ENCODE measurements around the gene CYP11A1. TPM values are rescaled to one million over a fixed set of nuclear protein-coding genes. Genes with fewer than 3 reads are reported as not detected.
"Not testable (repeated sequence)": the region's sequence is repeated elsewhere in the genome, so short reads cannot be mapped to it uniquely, and the experiment has no call there.

The CYP11A1 gene
- total RNA-seq, 1 experiment from 2014 or later = not detected

DNA sequence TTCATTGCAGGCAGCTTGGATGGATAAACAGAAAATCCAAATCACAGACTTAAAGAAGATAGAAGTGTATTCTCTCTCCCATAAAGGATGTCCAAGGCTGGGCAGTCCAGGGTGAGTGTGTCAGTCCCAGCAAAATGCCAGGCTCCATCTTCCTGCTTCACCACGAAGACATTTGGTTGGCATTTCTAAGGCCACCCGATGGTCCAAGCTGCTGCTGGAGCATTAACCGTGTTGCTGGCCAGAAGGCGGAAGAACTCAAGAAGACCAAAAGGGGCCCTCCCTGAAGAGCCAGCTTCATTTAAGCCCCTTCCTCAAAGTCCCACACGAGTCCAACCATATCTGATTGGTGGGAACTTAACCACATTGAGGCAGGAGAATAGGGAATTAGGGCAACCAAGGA, 3.0 kb upstream of the CYP11A1 start:
- peaks cover 20% of the 10 kb centered on the region for H3K4me1 ChIP-seq (ENCODE audit: low read length)

DNA sequence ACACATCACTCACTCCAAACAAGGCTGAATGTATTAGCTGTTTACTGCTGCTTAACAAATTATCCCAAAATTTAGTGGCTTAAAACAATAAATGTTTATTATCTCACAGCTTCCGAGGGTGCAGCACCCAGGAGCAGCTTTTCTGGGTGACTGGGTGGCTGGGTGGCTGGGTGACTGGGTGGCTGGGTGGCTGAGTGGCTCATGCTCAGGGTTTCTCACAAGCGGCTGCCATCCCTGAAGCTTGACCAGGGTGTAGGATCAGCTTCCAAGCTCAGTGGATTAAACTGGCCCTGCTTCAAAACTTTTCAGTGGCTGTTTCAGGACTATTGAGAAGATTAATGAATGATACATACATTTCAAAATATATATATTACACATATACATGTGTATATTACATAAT, 2.3 kb upstream of the CYP11A1 start:
- no peak overlapping the region for H3K9ac ChIP-seq (ENCODE audit: low read length)
- peaks cover 16% of the 10 kb centered on the region for H3K4me1 ChIP-seq (ENCODE audit: low read length)
- no peaks in the 10 kb centered on the region for H3K27me3 ChIP-seq (ENCODE audit: low read length)
- DNase-seq = no peak
- no peaks in the 10 kb centered on the region for H3K9me2 ChIP-seq (replicated peaks; ENCODE audit: insufficient read depth, low read length)
- no peaks in the 10 kb centered on the region for H3K79me2 ChIP-seq (ENCODE audit: low read length)
- no peak overlapping the region for H3K27ac ChIP-seq (ENCODE audit: low read length)
- no peaks in the 10 kb centered on the region for H3K9me3 ChIP-seq (ENCODE audit: low read length)
- H3K4me3 ChIP-seq (ENCODE audit: low read length) = no peak overlapping the region
- no peak overlapping the region for H3K4me2 ChIP-seq (ENCODE audit: low read depth, low read length, poor library complexity, severe bottlenecking)
- no peaks in the 10 kb centered on the region for H4K20me1 ChIP-seq (ENCODE audit: insufficient read depth, low read depth, low read length)
- H2AFZ ChIP-seq (ENCODE audit: low read length) = no peak overlapping the region
- no peaks in the 10 kb centered on the region for H3K36me3 ChIP-seq (ENCODE audit: insufficient read depth, low read length)

More for the DNA sequence above, 3.0 kb upstream of the CYP11A1 start:
- Histone ChIP-seq H3K79me2 (ENCODE audit: low read length) (no peaks in the 10 kb centered on the region), H3K36me3 (ENCODE audit: insufficient read depth, low read length) (no peaks in the 10 kb centered on the region), H3K4me3 (ENCODE audit: low read length) (no peak overlapping the region), H3K4me2 (ENCODE audit: low read depth, low read length, poor library complexity, severe bottlenecking) (no peak overlapping the region), H3K27me3 (ENCODE audit: low read length) (no peaks in the 10 kb centered on the region), H2AFZ (ENCODE audit: low read length) (no peak overlapping the region), H3K27ac (ENCODE audit: low read length) (no peak overlapping the region), H3K9me3 (ENCODE audit: low read length) (no peaks in the 10 kb centered on the region), H3K9me2 (replicated peaks; ENCODE audit: insufficient read depth, low read length) (no peaks in the 10 kb centered on the region), H4K20me1 (ENCODE audit: insufficient read depth, low read depth, low read length) (no peaks in the 10 kb centered on the region), H3K9ac (ENCODE audit: low read length) (no peak overlapping the region)
- DNase-seq = no peak

DNA sequence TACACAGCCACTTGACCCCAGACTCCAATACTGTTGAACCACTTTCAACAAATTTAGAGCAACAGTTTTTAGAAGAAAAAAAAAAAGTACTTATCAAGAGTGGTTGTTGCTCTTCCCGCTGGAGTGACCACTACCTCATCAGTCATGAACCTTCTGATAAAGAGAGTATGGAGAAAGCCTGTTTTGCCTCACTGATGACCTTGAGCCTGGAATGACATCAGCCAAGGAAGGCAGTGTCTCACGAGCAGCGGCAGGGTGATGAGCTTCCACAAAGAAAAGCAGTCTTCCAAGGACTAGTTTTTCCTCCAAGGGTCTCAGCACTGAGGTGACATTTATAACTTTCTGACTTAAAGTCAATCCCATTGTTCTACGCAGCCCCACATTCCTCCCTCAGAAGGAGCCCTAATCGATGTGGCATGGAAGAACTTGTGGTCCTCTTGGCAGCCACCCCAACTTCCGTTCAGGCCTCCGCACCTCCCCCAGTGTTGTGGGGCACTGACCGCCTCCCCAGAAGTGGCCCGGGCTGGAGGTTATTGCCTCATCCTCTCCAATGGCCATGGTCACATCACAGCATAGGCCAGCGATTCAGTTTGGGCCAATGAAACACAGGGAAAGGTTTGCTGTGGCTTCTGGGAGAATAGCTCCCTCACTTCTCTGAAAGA, 1.8 kb upstream of the CYP11A1 start:
- DNase-seq = no peak
- Histone ChIP-seq H3K4me2 (ENCODE audit: low read depth, low read length, poor library complexity, severe bottlenecking) (no peak overlapping the region), H3K79me2 (ENCODE audit: low read length) (no peaks in the 10 kb centered on the region), H3K27me3 (ENCODE audit: low read length) (no peaks in the 10 kb centered on the region), H4K20me1 (ENCODE audit: insufficient read depth, low read depth, low read length) (no peaks in the 10 kb centered on the region), H2AFZ (ENCODE audit: low read length) (no peak overlapping the region), H3K9ac (ENCODE audit: low read length) (no peak overlapping the region), H3K27ac (ENCODE audit: low read length) (no peak overlapping the region), H3K9me3 (ENCODE audit: low read length) (no peaks in the 10 kb centered on the region), H3K36me3 (ENCODE audit: insufficient read depth, low read length) (no peaks in the 10 kb centered on the region), H3K4me1 (ENCODE audit: low read length) (peaks cover 11% of the 10 kb centered on the region), H3K9me2 (replicated peaks; ENCODE audit: insufficient read depth, low read length) (no peaks in the 10 kb centered on the region), H3K4me3 (ENCODE audit: low read length) (no peak overlapping the region)

DNA sequence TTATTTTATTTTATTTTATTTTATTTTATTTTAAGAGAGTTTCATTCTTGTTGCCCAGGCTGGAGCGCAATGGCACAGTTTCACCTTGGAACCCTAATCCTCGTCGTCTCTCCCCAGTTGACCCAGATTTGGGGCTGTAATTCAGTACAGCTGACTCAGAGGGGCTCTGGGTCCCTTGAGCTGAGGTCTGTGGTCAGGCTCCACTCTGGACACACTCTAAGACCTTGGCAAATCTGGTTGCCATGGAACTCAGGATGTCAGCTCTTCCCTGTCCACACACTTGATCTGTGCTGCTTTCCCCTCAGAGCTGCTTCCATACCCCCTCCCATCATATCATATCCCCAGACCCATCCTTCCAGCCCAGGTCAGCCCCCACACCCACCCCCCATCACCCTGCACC, 675 bp upstream of the CYP11A1 start:
- no peak overlapping the region for H3K27ac ChIP-seq (ENCODE audit: low read length)
- no peak overlapping the region for H3K4me2 ChIP-seq (ENCODE audit: low read depth, low read length, poor library complexity, severe bottlenecking)
- no peak overlapping the region for H3K4me3 ChIP-seq (ENCODE audit: low read length)
- no peaks in the 10 kb centered on the region for H3K79me2 ChIP-seq (ENCODE audit: low read length)
- peaks cover under 1% of the 10 kb centered on the region for H3K4me1 ChIP-seq (ENCODE audit: low read length)
- no peak overlapping the region for H2AFZ ChIP-seq (ENCODE audit: low read length)
- H3K9me2 ChIP-seq (replicated peaks; ENCODE audit: insufficient read depth, low read length) = no peaks in the 10 kb centered on the region
- H3K9ac ChIP-seq (ENCODE audit: low read length) = no peak overlapping the region
- H3K36me3 ChIP-seq (ENCODE audit: insufficient read depth, low read length) = no peaks in the 10 kb centered on the region
- no peaks in the 10 kb centered on the region for H3K9me3 ChIP-seq (ENCODE audit: low read length)
- no peaks in the 10 kb centered on the region for H4K20me1 ChIP-seq (ENCODE audit: insufficient read depth, low read depth, low read length)
- DNase-seq = no peak
- H3K27me3 ChIP-seq (ENCODE audit: low read length) = no peaks in the 10 kb centered on the region

DNA sequence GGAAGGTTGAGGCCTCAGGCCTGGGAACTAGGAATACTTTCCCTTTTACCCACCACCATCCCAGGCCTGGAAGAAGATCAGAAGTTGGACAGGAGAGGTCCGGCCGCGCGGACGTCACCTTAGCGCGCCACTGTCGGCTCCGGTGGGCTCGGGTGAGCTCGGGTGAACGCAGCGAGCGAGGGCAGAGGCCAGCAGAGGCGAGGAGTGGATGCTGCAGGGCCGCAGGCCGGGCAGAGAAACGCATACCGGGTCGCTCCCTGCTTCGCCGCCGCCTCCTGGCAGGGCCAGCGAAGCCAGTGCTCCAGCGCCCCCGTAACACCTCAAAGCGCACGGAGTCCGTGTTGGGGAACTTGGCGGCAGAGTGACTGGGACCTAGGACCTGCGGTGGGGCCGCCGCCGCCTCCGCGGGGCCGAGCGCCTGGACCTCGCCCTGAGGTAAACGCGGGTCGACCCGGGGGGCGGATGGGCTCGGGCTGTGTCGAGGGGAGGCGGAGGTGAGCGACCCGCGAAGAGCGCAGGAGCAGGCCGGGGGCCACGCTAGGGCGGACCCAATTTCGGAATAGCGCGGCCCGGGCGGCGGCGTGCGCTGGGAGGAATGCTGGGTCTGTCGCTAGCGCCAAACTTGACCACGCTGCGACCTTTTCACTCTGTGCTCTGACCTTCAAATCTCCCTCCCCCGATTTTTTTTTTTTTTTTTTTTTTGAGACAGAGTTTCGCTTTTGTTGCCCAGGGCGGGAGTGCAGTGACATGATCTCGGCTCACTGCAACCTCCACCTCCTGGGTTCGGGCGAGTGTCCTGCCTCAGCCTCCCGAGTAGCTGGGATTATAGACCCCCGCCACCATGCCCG, 1.6 kb downstream of the CYP11A1 start:
- H2AFZ ChIP-seq (ENCODE audit: low read length) = no peak overlapping the region
- no peaks in the 10 kb centered on the region for H3K9me2 ChIP-seq (replicated peaks; ENCODE audit: insufficient read depth, low read length)
- H3K4me1 ChIP-seq (ENCODE audit: low read length) = no peaks in the 10 kb centered on the region
- H3K27ac ChIP-seq (ENCODE audit: low read length) = no peak overlapping the region
- no peaks in the 10 kb centered on the region for H3K36me3 ChIP-seq (ENCODE audit: insufficient read depth, low read length)
- no peak overlapping the region for H3K4me2 ChIP-seq (ENCODE audit: low read depth, low read length, poor library complexity, severe bottlenecking)
- DNase-seq = no peak
- no peaks in the 10 kb centered on the region for H4K20me1 ChIP-seq (ENCODE audit: insufficient read depth, low read depth, low read length)
- no peaks in the 10 kb centered on the region for H3K79me2 ChIP-seq (ENCODE audit: low read length)
- H3K27me3 ChIP-seq (ENCODE audit: low read length) = no peaks in the 10 kb centered on the region
- H3K9me3 ChIP-seq (ENCODE audit: low read length) = no peaks in the 10 kb centered on the region
- no peak overlapping the region for H3K9ac ChIP-seq (ENCODE audit: low read length)
- H3K4me3 ChIP-seq (ENCODE audit: low read length) = no peak overlapping the region

DNA sequence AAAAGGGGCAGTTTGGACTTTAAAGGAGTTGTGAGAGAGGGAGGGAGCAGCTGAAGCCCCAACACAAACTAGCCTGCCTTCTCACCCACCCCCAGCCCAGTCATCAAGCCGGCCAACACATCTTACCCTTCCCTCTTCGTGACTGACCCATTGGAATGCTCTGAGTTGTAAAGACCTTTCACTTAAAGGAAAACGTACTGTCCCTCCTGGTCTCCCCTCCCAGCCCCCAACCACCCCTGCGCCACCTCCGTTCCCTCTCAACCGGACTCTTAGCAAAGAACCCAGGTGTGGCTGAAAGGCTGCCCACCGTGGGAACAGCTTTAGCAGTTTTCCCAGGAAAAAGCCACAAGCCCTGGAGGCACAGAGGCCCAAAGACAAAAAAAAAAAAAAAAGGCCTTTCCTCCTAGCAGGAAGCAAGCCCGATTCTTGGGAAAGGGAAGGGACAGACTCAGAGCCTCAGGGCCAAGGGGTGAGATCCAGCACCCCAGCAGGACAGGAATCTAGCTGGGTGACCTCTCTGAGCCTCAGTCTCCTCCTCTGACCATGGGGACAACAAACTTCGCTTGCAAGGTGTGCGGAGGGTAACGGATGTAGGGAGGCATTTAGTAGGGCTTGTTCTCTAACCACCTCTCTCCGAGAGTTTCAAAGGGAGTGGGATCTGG, 2.4 kb downstream of the CYP11A1 start:
- H3K27me3 ChIP-seq (ENCODE audit: low read length) = no peaks in the 10 kb centered on the region
- no peak overlapping the region for H2AFZ ChIP-seq (ENCODE audit: low read length)
- no peak overlapping the region for H3K4me2 ChIP-seq (ENCODE audit: low read depth, low read length, poor library complexity, severe bottlenecking)
- no peaks in the 10 kb centered on the region for H3K36me3 ChIP-seq (ENCODE audit: insufficient read depth, low read length)
- DNase-seq = no peak
- H3K4me1 ChIP-seq (ENCODE audit: low read length) = no peaks in the 10 kb centered on the region
- no peak overlapping the region for H3K9ac ChIP-seq (ENCODE audit: low read length)
- no peaks in the 10 kb centered on the region for H3K79me2 ChIP-seq (ENCODE audit: low read length)
- H3K27ac ChIP-seq (ENCODE audit: low read length) = no peak overlapping the region
- no peaks in the 10 kb centered on the region for H4K20me1 ChIP-seq (ENCODE audit: insufficient read depth, low read depth, low read length)
- H3K4me3 ChIP-seq (ENCODE audit: low read length) = no peak overlapping the region
- no peaks in the 10 kb centered on the region for H3K9me3 ChIP-seq (ENCODE audit: low read length)
- no peaks in the 10 kb centered on the region for H3K9me2 ChIP-seq (replicated peaks; ENCODE audit: insufficient read depth, low read length)

DNA sequence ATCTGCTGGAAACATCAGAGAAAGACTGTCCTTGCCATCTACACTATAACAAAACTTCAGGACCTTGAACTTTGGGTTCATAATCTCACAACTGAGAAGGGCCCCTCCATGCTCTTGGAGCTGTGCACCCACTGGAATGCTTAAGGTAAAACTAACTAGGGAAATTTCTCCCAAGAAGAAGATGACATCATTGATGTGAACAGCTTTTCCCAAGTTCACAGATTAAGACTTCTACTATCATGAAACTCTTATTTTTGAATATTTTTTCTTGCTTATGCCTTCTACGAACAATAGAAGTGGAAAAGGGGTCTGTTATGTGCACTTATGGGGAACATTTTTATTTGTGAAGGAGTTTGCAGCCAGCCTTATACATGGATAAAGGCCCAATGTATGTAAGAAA, 5.0 kb downstream of the CYP11A1 start:
- H3K4me3 ChIP-seq (ENCODE audit: low read length) = no peak overlapping the region
- H3K9ac ChIP-seq (ENCODE audit: low read length) = no peak overlapping the region
- no peaks in the 10 kb centered on the region for H3K9me2 ChIP-seq (replicated peaks; ENCODE audit: insufficient read depth, low read length)
- H3K4me2 ChIP-seq (ENCODE audit: low read depth, low read length, poor library complexity, severe bottlenecking) = no peak overlapping the region
- H4K20me1 ChIP-seq (ENCODE audit: insufficient read depth, low read depth, low read length) = no peaks in the 10 kb centered on the region
- H3K9me3 ChIP-seq (ENCODE audit: low read length) = no peaks in the 10 kb centered on the region
- no peaks in the 10 kb centered on the region for H3K4me1 ChIP-seq (ENCODE audit: low read length)
- DNase-seq = no peak
- no peak overlapping the region for H3K27ac ChIP-seq (ENCODE audit: low read length)
- H3K27me3 ChIP-seq (ENCODE audit: low read length) = no peaks in the 10 kb centered on the region
- H2AFZ ChIP-seq (ENCODE audit: low read length) = no peak overlapping the region
- H3K36me3 ChIP-seq (ENCODE audit: insufficient read depth, low read length) = no peaks in the 10 kb centered on the region
- no peaks in the 10 kb centered on the region for H3K79me2 ChIP-seq (ENCODE audit: low read length)

DNA sequence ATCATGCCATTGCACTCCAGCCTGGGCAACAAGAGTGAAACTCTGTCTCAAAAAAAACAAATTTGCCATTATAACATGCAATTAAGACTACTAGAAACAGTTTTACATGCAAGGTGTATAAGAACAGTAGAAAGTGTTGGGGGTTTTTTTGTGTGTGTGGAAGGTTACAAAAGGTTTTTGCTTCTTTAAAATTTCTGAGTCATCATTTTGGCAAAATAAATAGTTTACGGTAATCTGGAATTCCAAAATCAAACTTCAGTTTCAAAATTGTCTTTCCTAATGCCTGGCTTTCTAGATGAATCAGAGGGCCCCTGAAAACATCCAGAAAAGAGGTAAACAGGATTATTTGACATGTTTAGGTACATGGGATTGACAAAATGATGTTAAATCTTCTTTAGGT, 6.6 kb downstream of the CYP11A1 start:
- not testable (repeated sequence) for H2AFZ ChIP-seq (ENCODE audit: low read length); DNase-seq; H3K79me2 ChIP-seq (ENCODE audit: low read length); H4K20me1 ChIP-seq (ENCODE audit: insufficient read depth, low read depth, low read length); H3K4me2 ChIP-seq (ENCODE audit: low read depth, low read length, poor library complexity, severe bottlenecking); H3K9me3 ChIP-seq (ENCODE audit: low read length); H3K27me3 ChIP-seq (ENCODE audit: low read length); H3K4me3 ChIP-seq (ENCODE audit: low read length); H3K4me1 ChIP-seq (ENCODE audit: low read length); H3K9ac ChIP-seq (ENCODE audit: low read length); H3K9me2 ChIP-seq (replicated peaks; ENCODE audit: insufficient read depth, low read length); H3K27ac ChIP-seq (ENCODE audit: low read length); H3K36me3 ChIP-seq (ENCODE audit: insufficient read depth, low read length)

Measured in Karpas-422 (cell line).